Ascending aorta (tissue), 2 donors: ENCODE data around the gene KIZ. TPM values are rescaled to one million over a fixed set of nuclear protein-coding genes. Genes with fewer than 3 reads are reported as not detected.

Experiments used
- DNase-seq, 2 donors: peaks; one replicate each; pipeline ENCODE4 v3.0.0-alpha.2; 2019; ENCODE audit warnings: low spot score in 2 of 2
- H3K27ac ChIP-seq, 2 donors: fragments of 200-600 bp; sonication (generic); one replicate each; pipeline ENCODE4 v1.5.1; 2016 to 2017; ENCODE audit warnings: mild to moderate bottlenecking in 1 of 2
- H3K27me3 ChIP-seq: fragments of 200-600 bp; sonication (generic); one replicate; pipeline ENCODE4 v1.5.1; 2017
- H3K36me3 ChIP-seq, 2 donors: fragments of 200-600 bp; sonication (generic); one replicate each; pipeline ENCODE4 v1.5.1; 2016
- H3K4me1 ChIP-seq, 2 donors: fragments of 200-600 bp; sonication (generic); one replicate each; pipeline ENCODE4 v1.5.1; 2016 to 2017; ENCODE audit warnings: mild to moderate bottlenecking in 1 of 2
- H3K4me3 ChIP-seq, 2 donors: fragments of 200-600 bp; sonication (generic); one replicate each; pipeline ENCODE4 v1.5.1; 2016 to 2017; ENCODE audit warnings: mild to moderate bottlenecking in 1 of 2
- H3K9me3 ChIP-seq, 2 donors: fragments of 200-600 bp; sonication (generic); one replicate each; pipeline ENCODE4 v1.5.1; 2016
- CTCF ChIP-seq, 3 experiments: fragments of 200-600 bp in 2 of 3; fragments of 450-650 bp in 1 of 3; sonication (generic) in 2 of 3; IDR thresholded peaks; one replicate each; pipeline ENCODE4 v1.5.1; 2016 to 2019; ENCODE audit warnings: antibody characterized with exemption in 3 of 3, mild to moderate bottlenecking in 1 of 3, moderate library complexity in 1 of 3
- intact Hi-C: fragments of 100-400 bp; cut with DNase I; formaldehyde crosslinking; loops from one replicate; pipeline ENCODE4 v1.15.1; 2023
- total RNA-seq: library from RNA; depleted of rRNA; stranded (reverse); fragments of >200 nt; gene quantifications from one replicate; pipeline ENCODE4 v1.1.0, GENCODE V29; 2016

The KIZ gene
- total RNA-seq, 1 donor from 2014 or later = 7.8 TPM

GRCh38 chr20:21259346-21259745, 133.5 kb downstream of the KIZ start:
- TF ChIP-seq CTCF (IDR thresholded peaks at IDR 0.05) = no peak
- Histone ChIP-seq H3K27me3 (no peaks in the 10 kb centered on the region), H3K4me1 (no peaks in the 10 kb centered on the region), H3K36me3 (no peaks in the 10 kb centered on the region), H3K27ac (no peak overlapping the region), H3K4me3 (no peak overlapping the region), H3K9me3 (no peaks in the 10 kb centered on the region)
- intact Hi-C loops = no loop called here
- no peak for DNase-seq

GRCh38 chr20:21262812-21263211, 136.9 kb downstream of the KIZ start:
- Histone ChIP-seq H3K4me3 (no peak overlapping the region), H3K27ac (no peak overlapping the region), H3K27me3 (no peaks in the 10 kb centered on the region), H3K9me3 (no peaks in the 10 kb centered on the region), H3K36me3 (no peaks in the 10 kb centered on the region), H3K4me1 (no peaks in the 10 kb centered on the region)
- DNase-seq = no peak
- intact Hi-C loops = no loop called here
- TF ChIP-seq CTCF (IDR thresholded peaks at IDR 0.05) = no peak

- intact Hi-C loops = no loop called here
- no peak overlapping the region for H3K4me3 ChIP-seq
Measured at GRCh38 chr20:21265261-21266190, 139.6 kb downstream of the KIZ start.

GRCh38 chr20:21266191-21266536, 140.3 kb downstream of the KIZ start:
- Histone ChIP-seq H3K36me3 (no peaks in the 10 kb centered on the region), H3K4me1 (no peaks in the 10 kb centered on the region), H3K4me3 (no peak overlapping the region), H3K27ac (no peak overlapping the region), H3K27me3 (no peaks in the 10 kb centered on the region), H3K9me3 (no peaks in the 10 kb centered on the region)
- intact Hi-C loops = no loop called here
- no peak for DNase-seq
- TF ChIP-seq CTCF (IDR thresholded peaks at IDR 0.05) = no peak

More at GRCh38 chr20:21265261-21266190, 139.6 kb downstream of the KIZ start:
- H3K4me1 ChIP-seq = no peaks in the 10 kb centered on the region
- no peaks in the 10 kb centered on the region for H3K36me3 ChIP-seq
- TF ChIP-seq CTCF (IDR thresholded peaks at IDR 0.05) = no peak
- no peaks in the 10 kb centered on the region for H3K9me3 ChIP-seq
- H3K27ac ChIP-seq = no peak overlapping the region
- no peak for DNase-seq
- no peaks in the 10 kb centered on the region for H3K27me3 ChIP-seq

- Histone ChIP-seq H3K4me1 (no peaks in the 10 kb centered on the region), H3K4me3 (no peak overlapping the region), H3K27ac (no peak overlapping the region), H3K9me3 (no peaks in the 10 kb centered on the region), H3K27me3 (no peaks in the 10 kb centered on the region), H3K36me3 (no peaks in the 10 kb centered on the region)
- intact Hi-C loops = no loop called here
- no peak for DNase-seq
- no peak for TF ChIP-seq CTCF (IDR thresholded peaks at IDR 0.05)
Measured at GRCh38 chr20:21269772-21270171, 143.9 kb downstream of the KIZ start.
